Activated T-cell treated with anti-CD3 and anti-CD28 coated beads, Interleukin-2, amount 50 U/mL, for 24 hours (primary cell): Measurements from ENCODE around the gene POMT1.
A peak's percentile ranks its signal among the peaks of the same experiment; 100 is the strongest.

Experiments used
- DNase-seq: peaks from one replicate; pipeline ENCODE4 v3.0.0-alpha.2; 2020
- H3K27ac Mint-ChIP-seq: 2 replicates; pipeline ENCODE4 v1.8.0; 2020; ENCODE audit warnings: mild to moderate bottlenecking, mixed read lengths
- H3K27me3 Mint-ChIP-seq: 2 replicates; pipeline ENCODE4 v1.8.0; 2020; ENCODE audit warnings: mixed read lengths
- H3K36me3 Mint-ChIP-seq: 2 replicates; pipeline ENCODE4 v1.8.0; 2020; ENCODE audit warnings: low read depth, mixed read lengths
- H3K4me1 Mint-ChIP-seq: 2 replicates; pipeline ENCODE4 v1.8.0; 2020; ENCODE audit warnings: low read depth, mixed read lengths
- H3K4me3 Mint-ChIP-seq: 2 replicates; pipeline ENCODE4 v1.8.0; 2020; ENCODE audit warnings: mild to moderate bottlenecking, moderate library complexity, mixed read lengths
- H3K9me3 Mint-ChIP-seq: 2 replicates; pipeline ENCODE4 v1.8.0; 2020; ENCODE audit warnings: mixed read lengths

The POMT1 gene

DNA sequence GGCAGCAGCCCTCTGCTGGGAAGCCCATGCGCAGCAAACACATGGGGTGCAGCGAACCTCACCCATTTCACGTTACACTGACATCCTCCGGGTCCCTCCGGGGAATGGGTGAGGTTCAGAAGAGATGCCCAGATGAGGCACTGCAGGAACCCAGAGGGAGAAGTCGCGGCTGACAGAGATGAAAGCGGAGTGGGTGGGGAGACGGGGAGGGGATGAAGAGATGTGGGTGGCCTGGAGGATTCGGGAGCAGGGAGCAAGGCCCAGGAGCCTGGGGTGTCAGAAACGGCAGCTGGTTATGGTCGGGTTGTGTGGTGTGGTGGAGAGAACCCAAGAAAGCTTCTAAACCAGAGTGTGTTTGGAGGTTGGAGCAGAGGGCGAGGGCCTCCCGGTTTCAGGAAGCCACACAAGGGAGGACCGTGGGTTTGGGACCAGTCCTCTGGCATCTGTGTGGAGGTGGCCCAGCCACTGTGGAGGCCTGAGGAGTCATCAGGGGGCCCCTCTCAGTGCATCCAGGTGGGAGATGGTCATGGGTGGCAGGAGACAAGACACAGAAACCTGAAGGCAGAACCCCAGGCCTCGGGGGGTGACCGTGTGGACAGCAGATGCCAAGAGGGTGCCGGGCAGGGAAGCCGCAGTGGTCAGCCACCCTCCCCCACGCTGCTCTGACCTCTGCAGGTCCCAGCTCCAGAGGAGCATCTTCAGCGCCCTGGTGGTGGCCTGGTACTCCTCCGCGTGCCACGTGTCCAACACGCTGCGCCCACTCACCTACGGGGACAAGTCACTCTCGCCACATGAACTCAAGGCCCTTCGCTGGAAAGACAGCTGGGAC lies 19.8 kb downstream of the POMT1 start:
- Mint-ChIP-seq H3K4me3 (no peak overlapping the region), H3K4me1 (peaks cover 10% of the 10 kb centered on the region), H3K36me3 (peaks cover 98% of the 10 kb centered on the region), H3K9me3 (no peaks in the 10 kb centered on the region), H3K27ac (peak overlapping the region; percentile 50), H3K27me3 (no peaks in the 10 kb centered on the region)
- DNase-seq: no peak

DNA sequence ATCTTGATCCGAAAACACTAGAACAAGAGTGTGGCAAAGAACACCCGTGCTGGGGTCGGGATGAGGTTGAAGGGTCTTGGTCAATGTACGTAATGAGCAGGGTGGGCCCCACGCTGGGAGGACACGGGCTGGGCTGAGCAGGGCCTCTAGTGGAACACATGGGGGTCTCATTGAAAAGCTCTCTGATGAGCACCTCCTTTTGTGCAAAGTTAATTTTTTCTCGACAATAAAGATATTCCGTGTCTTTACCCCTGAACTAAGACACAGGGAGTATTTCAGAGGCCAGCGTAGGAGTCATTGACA lies 20.3 kb downstream of the POMT1 start:
- H3K27me3 Mint-ChIP-seq: no peaks in the 10 kb centered on the region
- no peak overlapping the region for H3K27ac Mint-ChIP-seq
- no peak for DNase-seq
- peaks cover 11% of the 10 kb centered on the region for H3K4me1 Mint-ChIP-seq
- H3K9me3 Mint-ChIP-seq: no peaks in the 10 kb centered on the region
- peaks cover 95% of the 10 kb centered on the region for H3K36me3 Mint-ChIP-seq
- no peak overlapping the region for H3K4me3 Mint-ChIP-seq

- DNase-seq: no peak
- Mint-ChIP-seq H3K4me3 (no peak overlapping the region), H3K27me3 (no peaks in the 10 kb centered on the region), H3K27ac (peak overlapping the region; percentile 63), H3K36me3 (peaks cover 95% of the 10 kb centered on the region), H3K4me1 (peaks cover 15% of the 10 kb centered on the region), H3K9me3 (no peaks in the 10 kb centered on the region)
Measured at GRCh38 chr9:131523451-131524435, 21.0 kb downstream of the POMT1 start.

GRCh38 chr9:131524665-131525315 lies 22.1 kb downstream of the POMT1 start:
- no peaks in the 10 kb centered on the region for H3K9me3 Mint-ChIP-seq
- peak overlapping the region; percentile 63 for H3K27ac Mint-ChIP-seq
- peaks cover 95% of the 10 kb centered on the region for H3K36me3 Mint-ChIP-seq
- H3K27me3 Mint-ChIP-seq: no peaks in the 10 kb centered on the region
- DNase-seq: no peak
- H3K4me1 Mint-ChIP-seq: peaks cover 20% of the 10 kb centered on the region
- no peak overlapping the region for H3K4me3 Mint-ChIP-seq

DNA sequence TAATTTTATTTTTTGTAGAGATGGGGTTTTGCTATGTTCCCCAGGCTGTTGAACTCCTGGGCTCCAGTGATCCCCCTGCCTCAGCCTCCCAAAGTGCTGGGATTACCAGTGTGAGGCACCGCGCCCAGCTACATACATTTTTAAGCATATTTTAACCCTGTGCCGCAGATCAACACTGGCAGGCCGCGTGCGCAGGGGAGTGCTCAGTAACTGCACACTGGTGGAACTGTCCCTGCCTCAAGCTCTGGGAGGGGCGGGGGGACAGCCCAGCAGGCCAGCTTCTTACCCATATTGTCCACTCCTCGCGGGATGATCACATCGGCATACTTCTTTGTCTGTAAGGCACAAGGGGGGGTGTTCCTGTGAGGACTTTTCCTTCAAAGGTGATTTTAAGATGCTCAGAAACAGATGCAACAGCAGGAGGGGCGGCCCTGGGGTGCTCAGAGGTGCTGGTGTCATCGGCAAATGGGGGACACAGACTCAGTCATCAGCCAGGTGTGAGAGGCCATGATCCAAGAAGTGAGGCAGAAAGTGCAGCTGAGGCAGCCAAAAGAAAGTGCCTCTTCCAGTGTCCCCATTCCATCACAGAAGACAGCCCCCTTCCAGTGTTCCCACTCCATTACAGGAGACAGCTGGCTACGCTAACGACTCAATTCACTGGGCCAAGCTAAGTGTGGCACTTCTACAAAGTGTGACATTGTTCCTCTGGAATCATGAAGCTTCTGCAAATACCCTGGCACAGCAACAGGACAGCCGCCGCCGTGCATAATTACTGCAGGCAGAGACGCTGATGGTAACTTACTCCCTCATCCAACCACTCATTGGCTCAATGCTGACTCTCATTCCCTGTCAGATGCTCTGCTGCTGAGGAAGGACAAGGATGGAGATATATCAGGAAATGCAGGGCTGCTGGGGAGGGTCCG lies 23.2 kb downstream of the POMT1 start:
- Mint-ChIP-seq H3K4me1 (peaks cover 26% of the 10 kb centered on the region), H3K4me3 (no peak overlapping the region), H3K27ac (no peak overlapping the region), H3K27me3 (no peaks in the 10 kb centered on the region), H3K9me3 (no peaks in the 10 kb centered on the region), H3K36me3 (peaks cover 89% of the 10 kb centered on the region)
- DNase-seq: no peak

DNA sequence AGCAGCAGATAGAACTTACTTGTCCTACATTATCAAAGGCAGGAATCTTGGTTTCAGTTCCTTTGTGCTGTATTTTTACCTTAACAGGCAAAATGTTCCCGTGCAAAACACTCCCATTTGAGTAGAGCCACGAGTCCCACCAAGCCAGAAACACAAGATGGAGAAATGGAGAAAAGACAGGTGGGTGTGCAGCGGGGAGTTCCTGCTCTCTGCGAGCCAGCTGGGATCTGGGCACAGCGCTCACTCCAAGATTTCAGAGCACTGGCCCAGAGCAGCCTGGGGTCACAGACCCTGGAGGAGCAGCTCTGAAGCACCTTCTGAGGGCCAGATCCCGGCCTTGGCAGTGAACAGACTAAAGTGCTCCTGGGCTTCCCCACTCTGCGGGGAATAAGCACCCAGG lies 25.5 kb downstream of the POMT1 start:
- H3K9me3 Mint-ChIP-seq: no peaks in the 10 kb centered on the region
- H3K4me3 Mint-ChIP-seq: peak overlapping the region; percentile 58
- peak overlapping the region; percentile 50 for H3K27ac Mint-ChIP-seq
- H3K27me3 Mint-ChIP-seq: no peaks in the 10 kb centered on the region
- H3K4me1 Mint-ChIP-seq: peaks cover 28% of the 10 kb centered on the region
- H3K36me3 Mint-ChIP-seq: peaks cover 66% of the 10 kb centered on the region
- DNase-seq: no peak

DNA sequence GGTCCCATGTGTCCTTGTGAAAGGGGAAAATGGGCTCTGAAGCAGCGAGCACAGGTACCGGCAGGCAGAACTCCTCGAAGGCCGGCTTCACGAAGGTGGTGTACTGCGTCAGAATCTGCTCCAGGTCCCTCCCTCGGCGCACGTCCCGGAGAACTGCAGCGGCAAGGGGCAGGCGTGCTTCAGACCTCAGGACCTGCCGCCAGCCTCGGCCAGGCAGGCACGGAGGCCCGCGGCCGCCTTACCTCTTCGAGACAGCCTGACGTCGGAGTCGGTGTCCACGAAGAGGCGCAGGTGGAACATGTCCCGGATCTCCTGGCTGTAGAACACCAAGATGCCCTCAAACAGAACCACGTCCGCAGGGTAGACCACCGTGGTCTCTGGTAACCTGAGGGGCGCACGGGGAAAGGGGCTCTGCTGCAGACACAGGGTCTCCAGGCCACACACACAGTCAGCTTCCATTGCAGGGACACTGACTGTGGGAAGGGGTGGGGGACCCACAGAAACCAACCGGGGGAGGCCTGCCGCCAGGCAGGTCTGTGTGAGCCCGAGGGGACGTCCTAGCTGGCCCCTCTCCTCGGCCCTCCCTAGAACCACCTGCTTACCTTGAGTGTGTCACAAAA lies 26.3 kb downstream of the POMT1 start:
- Mint-ChIP-seq H3K4me3 (peak overlapping the region; percentile 86), H3K4me1 (peaks cover 28% of the 10 kb centered on the region), H3K36me3 (peaks cover 58% of the 10 kb centered on the region), H3K27me3 (no peaks in the 10 kb centered on the region), H3K9me3 (no peaks in the 10 kb centered on the region), H3K27ac (no peak overlapping the region)
- DNase-seq: no peak

- Mint-ChIP-seq H3K4me1 (peaks cover 29% of the 10 kb centered on the region), H3K27me3 (no peaks in the 10 kb centered on the region), H3K4me3 (peak overlapping the region; percentile 86), H3K27ac (peak overlapping the region; percentile 88), H3K9me3 (no peaks in the 10 kb centered on the region), H3K36me3 (peaks cover 50% of the 10 kb centered on the region)
- no peak for DNase-seq
Measured at GRCh38 chr9:131529597-131530545, 27.2 kb downstream of the POMT1 start.

DNA sequence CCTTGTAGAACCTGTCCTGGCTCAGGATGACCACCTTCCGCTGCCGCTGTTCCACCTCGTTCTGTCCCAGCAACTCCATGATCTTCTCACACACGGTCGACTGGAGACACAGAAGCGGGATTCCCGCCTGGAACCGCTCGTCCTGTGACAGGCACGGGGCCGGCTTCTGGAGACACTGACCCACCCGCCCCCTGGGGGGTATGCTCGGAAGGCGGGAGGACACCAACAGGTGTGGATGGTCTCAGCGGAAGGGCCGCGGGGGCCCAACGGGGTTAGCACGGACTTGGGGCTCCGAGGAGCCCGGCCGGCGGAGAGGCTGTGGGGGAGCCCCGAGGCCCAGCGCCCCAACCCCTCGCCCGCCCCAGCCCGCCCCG lies 27.8 kb downstream of the POMT1 start:
- Mint-ChIP-seq H3K4me1 (peaks cover 31% of the 10 kb centered on the region), H3K9me3 (no peaks in the 10 kb centered on the region), H3K27me3 (no peaks in the 10 kb centered on the region), H3K36me3 (peaks cover 43% of the 10 kb centered on the region), H3K27ac (peak overlapping the region; percentile 88), H3K4me3 (peak overlapping the region; percentile 86)
- peak; percentile 45 for DNase-seq

- peak within 1 kb of the TSS; percentile 86 for H3K4me3 Mint-ChIP-seq
- peaks cover 33% of the 10 kb centered on the region for H3K4me1 Mint-ChIP-seq
- peak within 1 kb of the TSS; percentile 88 for H3K27ac Mint-ChIP-seq
- peaks cover 37% of the 10 kb centered on the region for H3K36me3 Mint-ChIP-seq
- peak; percentile 82 for DNase-seq
- no peaks in the 10 kb centered on the region for H3K9me3 Mint-ChIP-seq
- no peaks in the 10 kb centered on the region for H3K27me3 Mint-ChIP-seq
Measured at GRCh38 chr9:131530920-131531832, 28.5 kb downstream of the POMT1 start, which contains the start of gene UCK1. UCK1 (minus strand) TSS chr9:131531263; CDS start chr9:131531174, 89 bp downstream.

- no peak overlapping the region for H3K4me3 Mint-ChIP-seq
- no peaks in the 10 kb centered on the region for H3K27me3 Mint-ChIP-seq
- no peak overlapping the region for H3K27ac Mint-ChIP-seq
- H3K4me1 Mint-ChIP-seq: peaks cover 32% of the 10 kb centered on the region
- no peak for DNase-seq
- peaks cover 6% of the 10 kb centered on the region for H3K36me3 Mint-ChIP-seq
- H3K9me3 Mint-ChIP-seq: no peaks in the 10 kb centered on the region
Measured at GRCh38 chr9:131534721-131535237, 32.1 kb downstream of the POMT1 start.

- Mint-ChIP-seq H3K36me3 (peaks cover 2% of the 10 kb centered on the region), H3K4me3 (no peak overlapping the region), H3K27me3 (no peaks in the 10 kb centered on the region), H3K4me1 (peaks cover 32% of the 10 kb centered on the region), H3K9me3 (peaks cover 5% of the 10 kb centered on the region), H3K27ac (no peak overlapping the region)
- no peak for DNase-seq
Measured at GRCh38 chr9:131537946-131538345, 35.2 kb downstream of the POMT1 start.
